GM12873 (cell line): Measurements from ENCODE around the gene CCDC57.

Experiments used
- TF ChIP-seq, protein P1 (sequence below): IDR thresholded peaks from 2 replicates; pipeline ENCODE4 v1.5.1; 2012; ENCODE audit warnings: low read depth, mild to moderate bottlenecking, moderate library complexity, low read length, control low read depth; ENCODE audit not compliant: insufficient read depth; ENCODE audit errors: missing control alignments

CCDC57 gene

DNA sequence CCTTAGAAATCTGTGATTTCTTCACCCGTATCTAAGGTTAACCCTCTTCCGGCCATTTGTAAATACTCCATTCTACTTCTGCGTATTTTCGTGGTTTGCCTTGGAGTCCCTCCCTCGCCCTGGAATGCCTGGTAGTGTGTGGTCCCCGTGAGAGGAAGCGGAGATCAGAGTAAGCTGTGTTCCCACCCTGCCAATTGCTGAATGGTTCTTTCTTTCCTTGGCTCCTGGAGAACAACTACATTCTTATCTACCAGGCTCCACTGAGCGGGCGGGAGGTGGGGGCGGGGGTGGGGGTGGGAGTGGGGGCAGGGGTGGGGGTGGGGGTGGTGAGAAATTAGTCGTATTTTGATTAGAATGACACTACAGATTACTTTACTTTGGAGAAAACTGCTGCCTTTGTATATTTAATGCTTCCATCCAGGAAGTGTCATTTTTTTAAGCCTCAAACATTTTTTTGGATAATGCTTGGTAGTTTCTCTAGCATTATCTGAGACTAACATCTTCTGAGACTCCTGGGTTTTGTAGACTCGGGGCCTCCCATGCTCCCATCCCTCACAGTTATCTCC, 93.7 kb downstream of the CCDC57 start:
- TF ChIP-seq, protein P1, sequence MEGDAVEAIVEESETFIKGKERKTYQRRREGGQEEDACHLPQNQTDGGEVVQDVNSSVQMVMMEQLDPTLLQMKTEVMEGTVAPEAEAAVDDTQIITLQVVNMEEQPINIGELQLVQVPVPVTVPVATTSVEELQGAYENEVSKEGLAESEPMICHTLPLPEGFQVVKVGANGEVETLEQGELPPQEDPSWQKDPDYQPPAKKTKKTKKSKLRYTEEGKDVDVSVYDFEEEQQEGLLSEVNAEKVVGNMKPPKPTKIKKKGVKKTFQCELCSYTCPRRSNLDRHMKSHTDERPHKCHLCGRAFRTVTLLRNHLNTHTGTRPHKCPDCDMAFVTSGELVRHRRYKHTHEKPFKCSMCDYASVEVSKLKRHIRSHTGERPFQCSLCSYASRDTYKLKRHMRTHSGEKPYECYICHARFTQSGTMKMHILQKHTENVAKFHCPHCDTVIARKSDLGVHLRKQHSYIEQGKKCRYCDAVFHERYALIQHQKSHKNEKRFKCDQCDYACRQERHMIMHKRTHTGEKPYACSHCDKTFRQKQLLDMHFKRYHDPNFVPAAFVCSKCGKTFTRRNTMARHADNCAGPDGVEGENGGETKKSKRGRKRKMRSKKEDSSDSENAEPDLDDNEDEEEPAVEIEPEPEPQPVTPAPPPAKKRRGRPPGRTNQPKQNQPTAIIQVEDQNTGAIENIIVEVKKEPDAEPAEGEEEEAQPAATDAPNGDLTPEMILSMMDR, result no peak

DNA sequence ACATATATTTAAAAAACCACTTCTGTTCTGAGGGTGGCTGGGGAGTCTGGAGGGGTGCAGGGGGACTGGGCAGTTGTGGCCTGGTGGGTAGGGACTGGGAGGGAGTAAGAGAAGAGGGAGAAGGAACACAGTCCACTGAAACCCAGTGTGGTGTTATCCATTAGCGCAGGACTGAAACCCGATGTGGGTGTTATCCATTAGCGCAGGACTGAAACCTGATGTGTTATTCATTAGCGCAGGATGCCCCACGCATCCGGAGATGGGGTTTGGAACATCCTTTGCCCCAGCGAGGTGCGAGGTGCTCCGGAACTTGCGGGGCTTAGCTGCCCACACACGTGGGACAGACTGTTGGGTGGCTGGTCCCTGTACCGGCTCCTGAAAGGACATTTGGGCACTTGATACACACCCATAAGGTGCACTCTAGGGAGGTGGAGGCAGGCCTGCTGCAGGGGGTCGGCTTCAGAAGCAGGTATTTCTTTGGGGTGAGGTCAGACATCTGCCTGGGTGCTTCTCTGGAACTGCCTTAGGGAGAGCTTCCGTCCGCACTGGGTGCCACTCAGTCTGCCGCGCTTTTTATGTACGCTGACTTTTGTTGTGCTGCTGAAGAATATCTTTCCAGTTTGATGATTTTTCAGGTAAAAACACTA, 94.4 kb downstream of the CCDC57 start:
- TF ChIP-seq, protein P1, result no peak

DNA sequence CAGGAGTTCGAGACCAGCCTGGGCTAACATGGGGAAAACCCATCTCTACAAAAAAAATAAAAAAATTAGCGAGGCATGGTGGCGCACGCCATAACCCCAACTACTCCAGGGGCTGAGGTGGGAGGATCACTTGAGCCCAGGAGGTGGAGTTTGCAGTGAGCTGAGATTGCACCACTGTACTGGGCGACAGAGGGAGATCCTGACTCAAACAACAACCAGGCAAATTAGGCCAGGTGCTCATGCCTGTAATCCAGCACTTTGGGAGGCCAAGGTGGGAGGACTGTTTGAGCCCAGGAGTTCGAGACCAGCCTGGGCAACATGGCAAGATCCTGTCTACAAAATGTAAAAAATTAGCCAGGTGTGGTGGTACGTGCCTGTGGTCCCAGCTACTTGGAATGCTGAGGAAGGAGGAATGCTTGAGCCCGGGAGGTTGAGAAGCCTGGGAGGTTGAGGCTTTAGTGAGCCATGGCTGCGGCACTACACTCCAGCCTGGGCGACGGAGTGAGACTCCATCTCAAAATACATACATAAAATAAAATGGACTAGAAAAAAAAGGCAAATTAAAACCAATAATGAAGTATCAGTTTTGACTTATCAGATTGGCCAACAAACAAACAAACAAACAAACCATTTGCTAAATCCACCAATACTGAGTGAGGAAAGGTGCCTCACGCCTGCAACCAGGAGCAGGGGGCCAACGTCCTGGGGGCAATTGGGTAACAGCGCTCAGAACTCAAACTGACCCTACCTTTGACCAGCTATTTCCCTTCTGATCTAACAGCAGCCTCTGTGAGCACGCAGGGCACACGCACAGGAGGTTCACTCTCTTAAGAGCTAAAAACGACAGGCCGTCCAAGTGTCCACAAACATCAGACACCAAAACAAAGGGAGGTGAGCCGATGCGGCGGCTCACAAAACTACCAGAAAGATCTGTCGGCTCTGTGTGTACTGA, 95.2 kb downstream of the CCDC57 start:
- TF ChIP-seq, protein P1, result no peak

DNA sequence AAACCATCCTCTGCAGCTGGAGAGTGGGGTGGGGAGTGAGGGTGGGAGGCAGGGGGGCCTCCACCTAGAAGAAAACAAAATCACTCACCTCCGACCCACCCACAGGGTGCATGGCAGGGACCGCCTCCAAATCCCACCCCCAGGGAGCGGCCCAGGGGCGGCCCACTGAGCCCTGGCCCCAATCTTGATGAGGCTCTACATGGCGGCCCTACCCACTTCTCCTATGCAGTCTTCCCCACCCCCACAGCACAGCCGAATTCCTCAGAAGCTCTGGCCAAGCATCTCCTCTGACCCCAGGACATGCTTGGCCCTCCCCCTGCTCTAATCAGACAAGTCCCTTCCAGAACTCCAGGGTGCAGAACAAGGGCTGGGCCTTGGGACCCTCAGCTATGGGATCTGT, 96.4 kb downstream of the CCDC57 start:
- TF ChIP-seq, protein P1, result no peak

DNA sequence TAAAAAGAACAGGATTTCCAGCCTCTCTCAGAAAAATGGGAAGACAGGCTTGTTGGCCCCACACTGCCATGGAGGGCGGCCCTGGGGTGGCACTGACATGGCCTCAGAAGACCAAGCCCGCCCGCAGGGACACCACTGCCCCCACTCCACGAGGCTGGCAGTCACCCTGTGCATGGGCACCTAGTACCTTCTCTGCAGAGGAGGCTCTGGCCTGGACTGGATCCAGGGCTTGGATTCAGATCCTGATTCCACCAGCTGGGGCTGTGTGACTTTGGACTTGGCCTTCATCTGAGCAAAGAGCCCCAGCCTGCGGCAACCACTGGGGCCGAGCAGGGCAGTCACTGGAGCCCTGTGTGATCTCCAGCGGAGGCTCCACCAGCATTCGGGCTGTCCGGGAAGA, 97.8 kb downstream of the CCDC57 start:
- TF ChIP-seq, protein P1, result no peak

DNA sequence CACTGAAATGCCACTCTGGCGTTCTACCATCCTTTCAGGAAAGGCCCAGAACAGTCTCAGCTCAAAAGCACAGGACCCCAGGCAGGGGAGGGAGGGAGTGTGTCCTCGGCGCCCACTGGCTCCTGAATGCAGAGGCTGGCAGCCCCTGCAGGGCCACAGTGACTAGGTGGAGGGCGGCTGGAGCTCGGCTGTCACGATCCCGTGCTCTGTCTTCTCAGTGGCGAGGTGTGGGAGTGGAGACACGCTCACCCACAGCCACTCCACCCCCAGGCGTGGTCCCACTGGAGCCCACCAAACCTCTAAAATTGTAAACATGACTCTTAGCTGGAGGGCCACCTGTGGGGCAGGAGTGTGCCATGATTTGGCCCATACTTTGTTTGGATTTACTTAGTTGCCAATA, 98.2 kb downstream of the CCDC57 start:
- TF ChIP-seq, protein P1, result no peak

DNA sequence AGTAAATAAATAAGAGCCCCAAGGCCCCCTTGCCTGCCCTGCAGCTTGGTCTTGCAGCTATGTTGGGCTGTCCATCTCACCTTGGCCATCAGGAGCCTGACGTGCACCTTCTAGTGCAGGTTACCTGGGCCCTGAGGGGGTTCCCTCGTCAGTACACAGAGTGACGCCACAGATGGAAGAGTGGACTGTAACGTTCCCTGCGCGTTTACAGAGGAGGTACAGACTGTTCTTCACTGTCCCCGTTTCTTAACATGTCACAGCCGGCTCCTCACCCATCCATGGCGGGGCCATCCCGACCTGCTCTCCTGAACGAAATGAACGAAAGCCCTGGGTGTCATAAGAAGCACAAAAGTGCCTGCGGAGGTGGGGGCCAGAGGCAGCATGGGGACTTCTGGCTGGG, 98.7 kb downstream of the CCDC57 start:
- TF ChIP-seq, protein P1, result no peak
